A549 (cell line): ENCODE measurements around the gene PRRX2. TPM values are rescaled to one million over a fixed set of nuclear protein-coding genes. Genes with fewer than 3 reads are reported as not detected.

Experiments used
- ATAC-seq, 2 experiments: fragments of 200-7000 bp in 1 of 2; fragments of >200 bp in 1 of 2; cut with Nextera tagmentation in 1 of 2; cut with Tn5 transposase in 1 of 2; 3 replicates each; pipeline versions ENCODE4 v1.8.0 to v1.9.1; 2018 to 2020; ENCODE audit warnings: mild to moderate bottlenecking in 1 of 2, moderate library complexity in 1 of 2
- CTCF ChIA-PET: fragments of 300-600 bp; sonication (Branson Sonifier 250); formaldehyde crosslinking; extraction: SDS; loops from one replicate; lab custom pipeline; 2021; ENCODE audit warnings: antibody characterized with exemption, inconsistent platforms; lab: Yijun Ruan, JAX
- POLR2A ChIA-PET: fragments of 350-600 bp; formaldehyde crosslinking; extraction: SDS; loops from one replicate; lab custom pipeline; 2021; ENCODE audit warnings: antibody characterized with exemption, inconsistent platforms; lab: Yijun Ruan, JAX
- DNase-seq, 2 experiments: peaks; one replicate each; pipeline versions ENCODE4 v3.0.0 to v3.0.0-alpha.2; 2011 to 2016; ENCODE audit warnings: low read depth in 1 of 2, low spot score in 1 of 2
- FAIRE-seq: peaks from 2 replicates; lab custom pipeline; 2011; peaks lifted over from hg19 to GRCh38; lab: Jason Lieb, UNC
- H3K27ac ChIP-seq, 2 experiments: fragments of >200 bp; sonication (Bioruptor Twin); formaldehyde crosslinking; 3 replicates each; pipeline ENCODE4 v1.5.1; 2016 to 2017
- H3K4me1 ChIP-seq: fragments of >200 bp; sonication (Bioruptor Twin); formaldehyde crosslinking; 3 replicates; pipeline ENCODE4 v1.6.1; 2016
- H3K4me2 ChIP-seq: fragments of >200 bp; sonication (Bioruptor Twin); formaldehyde crosslinking; 3 replicates; pipeline ENCODE4 v1.6.1; 2016
- H3K4me3 ChIP-seq: fragments of >200 bp; sonication (Bioruptor Twin); formaldehyde crosslinking; 3 replicates; pipeline ENCODE4 v1.5.1; 2016
- H3K9me3 ChIP-seq: fragments of >200 bp; sonication (Bioruptor Twin); formaldehyde crosslinking; 3 replicates; pipeline ENCODE4 v1.6.1; 2016
- ATOH8 ChIP-seq: fragments of 250-450 bp; sonication (Bioruptor Pico); IDR thresholded peaks from 2 replicates; pipeline ENCODE4 v1.5.0; 2020; ENCODE audit warnings: low read depth, mild to moderate bottlenecking, moderate library complexity
- BCL3 ChIP-seq: fragments of >200 bp; sonication (Bioruptor Twin); formaldehyde crosslinking; IDR thresholded peaks from 3 replicates; pipeline ENCODE4 v1.6.1; 2016
- CTCF ChIP-seq: fragments of >200 bp; sonication (Bioruptor Twin); formaldehyde crosslinking; IDR thresholded peaks from 3 replicates; pipeline ENCODE4 v1.5.1; 2016
- E2F6 ChIP-seq: IDR thresholded peaks from 2 replicates; pipeline ENCODE4 v1.6.1; 2012; ENCODE audit warnings: low read depth, borderline replicate concordance
- EHMT2 ChIP-seq: fragments of 200-600 bp; sonication (generic); IDR thresholded peaks from 2 replicates; pipeline ENCODE4 v1.6.1; 2016; ENCODE audit warnings: antibody characterized with exemption, low read depth, mild to moderate bottlenecking, moderate library complexity
- GATA3 ChIP-seq: IDR thresholded peaks from 2 replicates; pipeline ENCODE4 v1.6.1; 2012; ENCODE audit warnings: borderline replicate concordance
- HOXA7 ChIP-seq: fragments of 250-450 bp; sonication (Bioruptor Pico); IDR thresholded peaks from 2 replicates; pipeline ENCODE4 v1.5.0; 2020; ENCODE audit warnings: mild to moderate bottlenecking, moderate library complexity
- JUN ChIP-seq, 2 experiments: fragments of >200 bp; sonication (Bioruptor Twin); formaldehyde crosslinking; IDR thresholded peaks; 2 replicates in 1 of 2; 3 replicates in 1 of 2; pipeline ENCODE4 v1.6.1; 2016 to 2017
- NFE2L2 ChIP-seq: fragments of 150-350 bp; conservative IDR thresholded peaks from 2 replicates; pipeline ENCODE4 v1.6.1; 2014; ENCODE audit warnings: low read length
- NPAS2 ChIP-seq: fragments of 250-450 bp; sonication (Bioruptor Pico); IDR thresholded peaks from 2 replicates; pipeline ENCODE4 v1.8.0; 2022; ENCODE audit warnings: mild to moderate bottlenecking, moderate library complexity, borderline replicate concordance
- PHF8 ChIP-seq: fragments of 200-600 bp; sonication (generic); IDR thresholded peaks from 2 replicates; pipeline ENCODE4 v1.6.1; 2016; ENCODE audit warnings: low read depth, mild to moderate bottlenecking, antibody characterized with exemption, moderate library complexity, borderline replicate concordance
- RARB ChIP-seq: fragments of 250-450 bp; sonication (Bioruptor Pico); IDR thresholded peaks from 2 replicates; pipeline ENCODE4 v1.8.0; 2021; ENCODE audit warnings: mild to moderate bottlenecking, moderate library complexity
- TFCP2L1 ChIP-seq: fragments of 250-450 bp; sonication (Bioruptor Pico); IDR thresholded peaks from 2 replicates; pipeline ENCODE4 v1.5.0; 2021; ENCODE audit warnings: mild to moderate bottlenecking
- ZFP36 ChIP-seq: fragments of 450-650 bp; IDR thresholded peaks from 2 replicates; pipeline ENCODE4 v1.6.1; 2014; ENCODE audit warnings: borderline replicate concordance; ENCODE audit not compliant: partially characterized antibody
- WGBS: methylation state at CpG from one replicate; pipeline ENCODE4 v1.1.6; 2017; ENCODE audit errors: missing lambda C conversion rate; 5-methylcytosine and 5-hydroxymethylcytosine counted together
- polyA plus RNA-seq, 4 experiments: library from polyadenylated mRNA; depleted of rRNA in 3 of 4; stranded (reverse); fragments of >200 nt; fragmentation: RNase III in 1 of 4; extraction: RNeasy Plus Mini Kit Qiagen cat#74134 plus additional on column Dnase treatment in 1 of 4; gene quantifications; 2 replicates in 3 of 4; 3 replicates in 1 of 4; pipeline ENCODE4 v1.2.3, GENCODE V29; 2011 to 2017

Gene PRRX2
- polyA plus RNA-seq, 2 of the 4 experiments (the other 2 are of a cell fraction), result 0.90 to 2.7 TPM

GRCh38 chr9:129696944-129697655 lies 31.7 kb downstream of the PRRX2 start (continued):
- no peak for TF ChIP-seq CTCF
- TF ChIP-seq ATOH8, result peak; percentile 59; the same call in 1 of the 2 replicates

GRCh38 chr9:129697656-129698253 lies 32.3 kb downstream of the PRRX2 start:
- no peaks in the 10 kb centered on the region for H3K9me3 ChIP-seq
- TF ChIP-seq PHF8 (no peak), JUN (IDR thresholded peaks at IDR 0.05) (peak in 1 of 2 experiments; percentile 6; a peak in 1 of 5 replicates)
- TF ChIP-seq, all 56 proteins: peak for 1
- H3K4me2 ChIP-seq, result peak overlapping the region; percentile 99
- POLR2A ChIA-PET, result interaction anchor here (0.5 to 1.4 kb wide), 3 partner anchors 13 to 61 kb away, joined by 3 to 4 read pairs (median 3); no protein-coding TSS in a partner anchor
- peak overlapping the region; percentile 64 for H3K4me3 ChIP-seq
- peak overlapping the region; percentile 97 for H3K27ac ChIP-seq
- peak in 1 of 2 experiments; percentile 51 for DNase-seq
- ATAC-seq, result peak; percentile 5 to 37; a peak in 3 of 6 replicates
- 29% methylated on average over 14 of the region's 25 CpGs for WGBS
- peaks cover 17% of the 10 kb centered on the region for H3K4me1 ChIP-seq
- FAIRE-seq, result no peak
- CTCF ChIA-PET, result interaction anchor here (0.6 to 4.9 kb wide), 17 partner anchors 10 to 555 kb away, joined by 3 to 45 read pairs (median 4); partner anchors contain the start of gene ASB6

GRCh38 chr9:129698254-129698757 lies 32.9 kb downstream of the PRRX2 start:
- peaks cover 17% of the 10 kb centered on the region for H3K4me1 ChIP-seq
- ATAC-seq, result no peak
- no peak overlapping the region for H3K4me3 ChIP-seq
- TF ChIP-seq NPAS2 (CRISPR knock-in tag) (no peak), GATA3 (no peak), BCL3 (no peak), HOXA7 (CRISPR knock-in tag) (no peak), NFE2L2 (no peak), ZFP36 (no peak), TFCP2L1 (CRISPR knock-in tag) (no peak), EHMT2 (no peak), E2F6 (no peak), RARB (CRISPR knock-in tag) (no peak), CTCF (no peak)
- H3K4me2 ChIP-seq, result peak overlapping the region; percentile 99; the same call in 2 of the 3 replicates
- ChIA-PET POLR2A (interaction anchor here (0.5 to 1.4 kb wide), 3 partner anchors 12 to 61 kb away, joined by 3 to 4 read pairs (median 3); no protein-coding TSS in a partner anchor), CTCF (interaction anchor here (1.3 to 4.9 kb wide), 11 partner anchors 10 to 556 kb away, joined by 3 to 45 read pairs (median 4); partner anchors contain the start of gene ASB6)
- H3K27ac ChIP-seq, result peak overlapping the region; percentile 97
- no peak for FAIRE-seq
- 92% methylated on average over 15 of the region's 17 CpGs for WGBS
- no peak for DNase-seq
- H3K9me3 ChIP-seq, result no peaks in the 10 kb centered on the region
